ENCODE results near the gene EMSY.

DNA sequence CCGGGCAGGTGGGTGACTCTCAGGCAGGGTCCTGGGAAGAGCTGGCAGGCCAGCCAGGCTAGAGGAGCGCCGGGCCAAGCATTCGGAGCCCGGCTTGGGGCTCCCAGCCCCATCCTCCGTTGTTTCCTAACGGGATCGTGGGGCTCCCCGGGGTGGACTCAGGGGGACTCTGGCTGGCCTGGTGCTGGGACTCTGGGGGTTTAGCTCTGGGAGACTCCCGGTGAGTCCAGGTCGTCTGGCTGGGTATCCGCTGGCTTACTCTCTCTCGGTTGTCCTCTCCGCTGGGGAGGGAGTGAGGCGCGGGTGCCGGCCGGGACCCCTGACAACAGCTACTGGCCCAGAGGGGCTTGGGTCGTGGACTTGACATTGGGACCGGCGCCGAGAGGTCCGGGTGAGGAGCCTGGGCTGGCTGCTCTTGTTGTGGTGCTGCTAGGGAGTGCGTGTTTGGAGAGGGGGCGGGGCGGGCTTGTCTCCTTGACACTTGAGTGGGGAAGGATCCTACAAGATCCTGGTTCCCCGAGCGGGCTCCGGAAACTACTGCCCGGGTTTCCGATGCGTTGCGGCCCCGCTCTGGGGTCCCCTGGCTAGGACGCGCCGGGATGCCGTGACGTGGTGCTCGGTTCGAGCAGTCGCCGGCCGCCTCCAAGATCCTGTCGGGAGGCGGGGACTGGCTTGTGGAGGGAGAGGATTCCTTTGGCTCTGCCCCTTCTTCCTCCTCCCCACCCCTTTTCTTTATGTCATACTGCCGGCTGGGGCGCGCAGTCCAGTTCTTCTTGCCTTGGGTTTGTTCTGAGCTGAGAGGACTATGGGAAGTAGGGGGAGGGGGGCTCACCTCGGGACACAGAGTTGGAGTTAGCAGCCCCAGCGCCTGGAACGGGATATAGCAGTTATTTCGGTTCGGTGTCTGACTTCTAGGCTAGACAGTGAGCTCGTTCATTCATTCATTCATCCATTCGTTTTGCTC, 585 bp downstream of the EMSY start:
- TF ChIP-seq POLR2A (IDR thresholded peaks at IDR 0.05) = peak in 1 of 2 donors; percentile 43
- TF ChIP-seq, protein P1, sequence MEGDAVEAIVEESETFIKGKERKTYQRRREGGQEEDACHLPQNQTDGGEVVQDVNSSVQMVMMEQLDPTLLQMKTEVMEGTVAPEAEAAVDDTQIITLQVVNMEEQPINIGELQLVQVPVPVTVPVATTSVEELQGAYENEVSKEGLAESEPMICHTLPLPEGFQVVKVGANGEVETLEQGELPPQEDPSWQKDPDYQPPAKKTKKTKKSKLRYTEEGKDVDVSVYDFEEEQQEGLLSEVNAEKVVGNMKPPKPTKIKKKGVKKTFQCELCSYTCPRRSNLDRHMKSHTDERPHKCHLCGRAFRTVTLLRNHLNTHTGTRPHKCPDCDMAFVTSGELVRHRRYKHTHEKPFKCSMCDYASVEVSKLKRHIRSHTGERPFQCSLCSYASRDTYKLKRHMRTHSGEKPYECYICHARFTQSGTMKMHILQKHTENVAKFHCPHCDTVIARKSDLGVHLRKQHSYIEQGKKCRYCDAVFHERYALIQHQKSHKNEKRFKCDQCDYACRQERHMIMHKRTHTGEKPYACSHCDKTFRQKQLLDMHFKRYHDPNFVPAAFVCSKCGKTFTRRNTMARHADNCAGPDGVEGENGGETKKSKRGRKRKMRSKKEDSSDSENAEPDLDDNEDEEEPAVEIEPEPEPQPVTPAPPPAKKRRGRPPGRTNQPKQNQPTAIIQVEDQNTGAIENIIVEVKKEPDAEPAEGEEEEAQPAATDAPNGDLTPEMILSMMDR (IDR thresholded peaks at IDR 0.05) = peak in 3 of 12 donors; percentile 6 to 25 (median 13)
